OCI-LY1 (cell line): ENCODE data around the gene MCRS1.
"Not testable (repeated sequence)": the region's sequence is repeated elsewhere in the genome, so short reads cannot be mapped to it uniquely, and the experiment has no call there.

Experiments
- H2AFZ ChIP-seq: fragments of 200-600 bp; sonication (generic), shearing (Covaris generic); 2 replicates; pipeline ENCODE4 v1.6.0; 2014; ENCODE audit warnings: antibody characterized with exemption, mild to moderate bottlenecking, low read length
- H3F3A ChIP-seq: fragments of 200-600 bp; sonication (generic), shearing (Covaris generic); 2 replicates; pipeline ENCODE4 v1.6.0; 2014; ENCODE audit warnings: mild to moderate bottlenecking, antibody characterized with exemption, low read length, moderate library complexity; ENCODE audit not compliant: insufficient read depth
- H3K27ac ChIP-seq: fragments of 200-600 bp; sonication (generic); 2 replicates; pipeline ENCODE4 v1.5.1; 2014; ENCODE audit warnings: low read length, mixed run types, mild to moderate bottlenecking, low read depth; ENCODE audit not compliant: poor library complexity, severe bottlenecking
- H3K27me3 ChIP-seq: fragments of 200-600 bp; sonication (generic); 2 replicates; pipeline ENCODE4 v1.6.0; 2014; ENCODE audit warnings: antibody characterized with exemption, mild to moderate bottlenecking, low read length, moderate library complexity; ENCODE audit not compliant: insufficient read depth
- H3K36me3 ChIP-seq: fragments of 200-600 bp; sonication (generic); 2 replicates; pipeline ENCODE4 v1.6.1; 2014; ENCODE audit warnings: mild to moderate bottlenecking, antibody characterized with exemption, low read length, moderate library complexity, mixed read lengths; ENCODE audit not compliant: insufficient read depth
- H3K4me1 ChIP-seq: fragments of 200-600 bp; sonication (generic); 2 replicates; pipeline ENCODE4 v1.5.1; 2014; ENCODE audit warnings: mild to moderate bottlenecking, low read length, moderate library complexity; ENCODE audit not compliant: insufficient read depth, severe bottlenecking
- H3K4me2 ChIP-seq: fragments of 200-600 bp; sonication (generic), shearing (Covaris generic); 2 replicates; pipeline ENCODE4 v1.6.1; 2014; ENCODE audit warnings: low read length
- H3K4me3 ChIP-seq: fragments of 200-600 bp; sonication (generic); 2 replicates; pipeline ENCODE4 v1.5.1; 2014; ENCODE audit warnings: low read length, low read depth, mild to moderate bottlenecking, mixed read lengths; ENCODE audit not compliant: poor library complexity, severe bottlenecking
- H3K79me2 ChIP-seq: fragments of 200-600 bp; shearing (Covaris generic); 2 replicates; pipeline ENCODE4 v1.6.1; 2016; ENCODE audit warnings: mixed run types, low read length, mixed read lengths; ENCODE audit not compliant: insufficient read depth
- H3K9ac ChIP-seq: fragments of 200-600 bp; sonication (generic), shearing (Covaris generic); 2 replicates; pipeline ENCODE4 v1.6.1; 2014; ENCODE audit warnings: mild to moderate bottlenecking, low read length, mixed read lengths
- H3K9me2 ChIP-seq: fragments of 200-600 bp; sonication (generic), shearing (Covaris generic); 2 replicates; pipeline ENCODE4 v1.6.1; 2014; ENCODE audit warnings: low read depth, mild to moderate bottlenecking, low read length, mixed read lengths
- H3K9me3 ChIP-seq: fragments of 200-600 bp; shearing (Covaris generic); 2 replicates; pipeline ENCODE4 v1.6.1; 2014; ENCODE audit warnings: low read length, mixed read lengths
- H4K20me1 ChIP-seq: fragments of 200-600 bp; sonication (generic), shearing (Covaris generic); 2 replicates; pipeline ENCODE4 v1.6.0; 2016; ENCODE audit warnings: mild to moderate bottlenecking, low read length; ENCODE audit not compliant: insufficient read depth
- CTCF ChIP-seq: fragments of 200-600 bp; sonication (generic), shearing (Covaris generic); IDR thresholded peaks from 2 replicates; pipeline ENCODE4 v1.5.1; 2017; ENCODE audit warnings: mild to moderate bottlenecking, antibody characterized with exemption, low read length, moderate library complexity, mixed read lengths
- EZH2 ChIP-seq: fragments of 200-600 bp; sonication (generic), shearing (Covaris generic); IDR thresholded peaks from 2 replicates; pipeline ENCODE4 v1.8.0; 2017; ENCODE audit warnings: borderline replicate concordance, mixed run types, mild to moderate bottlenecking, antibody characterized with exemption, low read length, moderate library complexity, mixed read lengths

Gene MCRS1

GRCh38 chr12:49535921-49536525 lies 31.9 kb downstream of the MCRS1 start:
- H3K27ac ChIP-seq = no peak overlapping the region
- H3K9me2 ChIP-seq = no peaks in the 10 kb centered on the region
- H3K27me3 ChIP-seq = peaks cover 8% of the 10 kb centered on the region
- no peak overlapping the region for H3K9ac ChIP-seq
- 0 out of 2 replicates have a peak, but pooled peaks cover 6% of the 10 kb centered on the region for H3K36me3 ChIP-seq
- H3K79me2 ChIP-seq = no peaks in the 10 kb centered on the region
- peaks cover 18% of the 10 kb centered on the region for H3K4me1 ChIP-seq
- H2AFZ ChIP-seq = no peak overlapping the region
- H3K9me3 ChIP-seq = no peaks in the 10 kb centered on the region
- TF ChIP-seq CTCF = no peak
- TF ChIP-seq EZH2 = no peak
- no peaks in the 10 kb centered on the region for H4K20me1 ChIP-seq
- H3F3A ChIP-seq = no peaks in the 10 kb centered on the region
- H3K4me3 ChIP-seq = no peak overlapping the region
- H3K4me2 ChIP-seq = no peak overlapping the region

GRCh38 chr12:49534731-49535278 lies 33.1 kb downstream of the MCRS1 start:
- Histone ChIP-seq H3K4me1 (peaks cover 18% of the 10 kb centered on the region), H3K9me3 (no peaks in the 10 kb centered on the region), H3F3A (no peaks in the 10 kb centered on the region), H3K36me3 (0 out of 2 replicates have a peak, but pooled peaks cover 6% of the 10 kb centered on the region), H4K20me1 (no peaks in the 10 kb centered on the region), H3K79me2 (no peaks in the 10 kb centered on the region), H3K27ac (no peak overlapping the region), H3K4me3 (no peak overlapping the region), H3K27me3 (peaks cover 8% of the 10 kb centered on the region), H3K4me2 (no peak overlapping the region), H3K9me2 (no peaks in the 10 kb centered on the region), H3K9ac (no peak overlapping the region), H2AFZ (no peak overlapping the region)
- no peak for TF ChIP-seq EZH2
- TF ChIP-seq CTCF = no peak

- not testable (repeated sequence) for H3K9ac ChIP-seq, H3K27ac ChIP-seq, H3K36me3 ChIP-seq, H3K79me2 ChIP-seq, H2AFZ ChIP-seq, H3F3A ChIP-seq, H3K4me3 ChIP-seq, H3K4me2 ChIP-seq, H3K9me3 ChIP-seq, H3K27me3 ChIP-seq, H4K20me1 ChIP-seq, H3K9me2 ChIP-seq
- H3K4me1 ChIP-seq = peaks cover 15% of the 10 kb centered on the region
Observed at GRCh38 chr12:49534122-49534521, 33.8 kb downstream of the MCRS1 start.

- Histone ChIP-seq H3F3A (no peaks in the 10 kb centered on the region), H3K4me2 (no peak overlapping the region), H3K4me1 (peaks cover 12% of the 10 kb centered on the region), H3K9ac (no peak overlapping the region), H3K27me3 (peaks cover 5% of the 10 kb centered on the region; the same call in 1 of the 2 replicates), H3K36me3 (0 out of 2 replicates have a peak, but pooled peaks cover 6% of the 10 kb centered on the region), H3K79me2 (no peaks in the 10 kb centered on the region), H3K4me3 (no peak overlapping the region), H2AFZ (no peak overlapping the region), H3K27ac (no peak overlapping the region), H4K20me1 (no peaks in the 10 kb centered on the region), H3K9me3 (no peaks in the 10 kb centered on the region), H3K9me2 (no peaks in the 10 kb centered on the region)
- TF ChIP-seq EZH2 (no peak), CTCF (no peak)
Observed at GRCh38 chr12:49533331-49533730, 34.6 kb downstream of the MCRS1 start.
